OCI-M2 (cell line): ENCODE results near the gene FAM174A.
A peak's percentile ranks its signal among the peaks of the same experiment; 100 is the strongest.

Source experiments
- DNase-seq: peaks from one replicate; lab custom pipeline; 2025; ENCODE audit not compliant: unreplicated experiment; lab: John Stamatoyannopoulos, UW

Gene FAM174A

GRCh38 chr5:100535060-100536005 is at the start of gene FAM174A:
Gene FAM174A (plus strand): TSS chr5:100535374. CDS start chr5:100535531, 157 bp downstream.
- peak; percentile 71 for DNase-seq

GRCh38 chr5:100493996-100494395 is 41.2 kb upstream of the FAM174A start:
- no peak for DNase-seq

GRCh38 chr5:100496296-100496695 is 38.9 kb upstream of the FAM174A start:
- DNase-seq = no peak

- no peak for DNase-seq
These were observed 32.5 kb upstream of the FAM174A start for GRCh38 chr5:100502684-100503083.

GRCh38 chr5:100505984-100506670 is 29.0 kb upstream of the FAM174A start:
- no peak for DNase-seq

GRCh38 chr5:100516285-100516684 is 18.9 kb upstream of the FAM174A start:
- no peak for DNase-seq

GRCh38 chr5:100517301-100517974 is 17.7 kb upstream of the FAM174A start:
- no peak for DNase-seq

- DNase-seq = no peak
These were observed 16.8 kb upstream of the FAM174A start for GRCh38 chr5:100518377-100518776.

- DNase-seq = no peak
These were observed 16.1 kb upstream of the FAM174A start for GRCh38 chr5:100519075-100519474.

GRCh38 chr5:100520348-100520747 is 14.8 kb upstream of the FAM174A start:
- no peak for DNase-seq

GRCh38 chr5:100537946-100538345 is 2.8 kb downstream of the FAM174A start:
- no peak for DNase-seq

GRCh38 chr5:100539519-100539918 is 4.3 kb downstream of the FAM174A start:
- DNase-seq = no peak

GRCh38 chr5:100542086-100542485 is 6.9 kb downstream of the FAM174A start:
- no peak for DNase-seq

- DNase-seq = no peak
These were observed 10.8 kb downstream of the FAM174A start for GRCh38 chr5:100546001-100546400.

- no peak for DNase-seq
These were observed 15.4 kb downstream of the FAM174A start for GRCh38 chr5:100550531-100551051.

GRCh38 chr5:100551183-100551582 is 16.0 kb downstream of the FAM174A start:
- DNase-seq = no peak

GRCh38 chr5:100553209-100553608 is 18.0 kb downstream of the FAM174A start:
- no peak for DNase-seq

GRCh38 chr5:100560860-100561259 is 25.7 kb downstream of the FAM174A start:
- no peak for DNase-seq

GRCh38 chr5:100562821-100563220 is 27.6 kb downstream of the FAM174A start:
- no peak for DNase-seq

- DNase-seq = no peak
These were observed 31.4 kb downstream of the FAM174A start for GRCh38 chr5:100566382-100567141.

- DNase-seq = no peak
These were observed 39.5 kb downstream of the FAM174A start for GRCh38 chr5:100574716-100575115.
